ENCODE results near the gene INPP5B. TPM values are rescaled to one million over a fixed set of nuclear protein-coding genes. Genes with fewer than 3 reads are reported as not detected.
A peak's percentile ranks its signal among the peaks of the same experiment; 100 is the strongest.
"Not testable (repeated sequence)": the region's sequence is repeated elsewhere in the genome, so short reads cannot be mapped to it uniquely, and the experiment has no call there.

Gene INPP5B
- total RNA-seq, 1 experiment from 2014 or later, result 10.5 TPM

GRCh38 chr1:37948166-37948565 lies 1.3 kb upstream of the INPP5B start:
- DNase-seq (ENCODE audit: low read depth), result no peak

GRCh38 chr1:37947364-37947763 lies 511 bp upstream of the INPP5B start:
- DNase-seq (ENCODE audit: low read depth), result no peak

DNA sequence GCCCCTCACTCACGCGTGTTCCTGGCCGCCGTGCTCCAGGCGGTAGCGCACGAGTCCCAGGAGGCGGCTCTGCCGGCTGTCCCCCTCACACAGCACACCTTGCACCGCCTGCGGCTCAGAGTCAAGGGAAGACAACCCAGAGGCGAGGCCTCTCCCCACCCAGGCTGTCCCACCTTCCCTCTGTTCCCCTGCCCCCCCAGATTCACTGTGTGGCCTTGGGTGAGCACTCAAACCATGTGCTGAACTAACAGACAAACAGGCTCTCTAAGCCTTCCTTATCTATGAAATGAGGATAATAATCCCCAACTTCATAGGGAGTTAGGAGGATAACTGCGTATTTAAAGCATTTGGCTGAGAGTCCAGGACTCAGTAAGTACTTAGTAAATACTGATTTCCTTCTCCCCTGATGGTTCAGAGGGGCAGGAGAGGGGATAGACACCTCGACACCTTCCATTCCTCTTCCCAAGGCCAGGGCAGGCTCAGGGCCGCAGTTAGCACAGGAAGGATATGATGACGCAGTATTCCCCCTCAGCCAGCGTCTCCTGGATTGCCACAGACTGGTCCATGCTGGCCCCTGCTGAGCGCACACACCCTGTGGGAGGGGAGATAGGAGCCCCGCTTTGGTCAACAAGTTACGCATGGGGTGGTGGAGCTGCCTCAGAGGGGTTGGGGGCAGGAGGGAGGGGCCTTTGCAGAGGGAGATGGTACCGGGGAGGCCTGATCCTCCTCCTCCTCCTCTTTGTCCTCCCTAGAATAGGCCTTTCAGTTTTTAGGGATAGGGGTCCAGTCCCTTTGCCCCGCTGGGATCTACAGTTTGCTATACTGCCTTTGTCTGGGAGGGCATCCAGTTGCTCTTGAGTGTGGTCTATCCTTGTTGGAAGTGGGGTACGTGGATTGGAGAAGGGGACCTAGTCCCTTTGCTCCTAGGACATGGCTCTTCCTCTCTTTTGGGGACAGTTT lies 830 bp downstream of the INPP5B start:
- peak; percentile 69 for DNase-seq (ENCODE audit: low read depth)

DNA sequence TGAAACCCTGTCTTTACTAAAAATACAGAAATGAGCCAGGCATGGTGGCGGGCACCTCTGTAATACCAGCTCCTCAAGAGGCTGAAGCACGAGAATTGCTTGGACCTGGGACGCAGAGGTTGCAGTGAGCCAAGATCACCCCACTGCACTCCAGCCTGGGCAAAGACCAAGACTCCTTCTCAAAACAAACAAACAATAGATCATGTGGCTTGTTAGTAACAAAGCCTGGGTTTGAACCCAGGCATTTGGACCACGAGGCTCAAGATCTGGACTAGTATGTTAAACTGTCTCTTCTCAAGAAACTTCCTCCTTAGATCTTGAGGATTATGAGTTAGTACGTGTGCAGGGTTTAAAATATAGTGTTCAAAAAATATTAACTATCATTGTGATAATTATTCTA lies 1.6 kb downstream of the INPP5B start:
- DNase-seq (ENCODE audit: low read depth), result no peak

DNA sequence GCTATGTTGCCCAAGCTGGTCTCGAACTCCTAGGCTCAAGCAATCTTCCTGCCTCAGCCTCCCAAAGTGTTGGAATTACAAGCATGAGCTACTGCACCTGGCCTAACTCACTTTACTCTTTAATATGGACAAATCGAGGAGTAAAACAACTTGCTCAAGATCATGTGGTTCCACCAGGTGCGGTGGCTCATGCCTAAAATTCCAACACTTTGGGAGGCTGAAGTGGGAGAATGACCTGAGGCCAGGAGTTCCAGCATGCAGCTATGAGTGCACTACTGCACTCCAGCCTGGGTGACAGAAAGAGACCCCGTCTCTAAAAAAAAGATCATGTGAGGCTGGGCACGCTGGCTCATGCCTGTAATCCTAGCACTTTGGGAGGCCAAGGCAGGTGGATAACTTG lies 2.0 kb downstream of the INPP5B start:
- no peak for DNase-seq (ENCODE audit: low read depth)

GRCh38 chr1:37944086-37944763 lies 2.6 kb downstream of the INPP5B start:
- no peak for DNase-seq (ENCODE audit: low read depth)

GRCh38 chr1:37940299-37940947 lies 6.4 kb downstream of the INPP5B start:
- no peak for DNase-seq (ENCODE audit: low read depth)

DNA sequence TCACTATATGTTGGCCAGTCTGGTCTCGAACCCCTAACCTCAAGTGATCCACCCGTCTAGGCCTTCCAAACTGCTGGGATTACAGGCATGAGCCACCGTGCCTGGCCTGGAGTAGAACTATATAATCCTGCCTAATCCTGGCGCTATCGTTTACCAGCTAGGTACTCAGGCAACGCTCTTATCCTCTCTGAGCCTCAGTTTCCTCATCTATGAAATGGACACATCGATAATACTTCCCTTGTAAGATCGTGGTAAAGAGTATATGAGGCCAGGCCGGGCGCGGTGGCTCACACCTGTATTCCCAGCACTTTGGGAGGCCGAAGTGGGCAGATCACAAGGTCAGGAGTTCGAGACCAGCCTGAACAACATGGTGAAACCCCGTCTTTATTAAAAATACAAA lies 10.1 kb downstream of the INPP5B start:
- not testable (repeated sequence) for DNase-seq (ENCODE audit: low read depth)

DNA sequence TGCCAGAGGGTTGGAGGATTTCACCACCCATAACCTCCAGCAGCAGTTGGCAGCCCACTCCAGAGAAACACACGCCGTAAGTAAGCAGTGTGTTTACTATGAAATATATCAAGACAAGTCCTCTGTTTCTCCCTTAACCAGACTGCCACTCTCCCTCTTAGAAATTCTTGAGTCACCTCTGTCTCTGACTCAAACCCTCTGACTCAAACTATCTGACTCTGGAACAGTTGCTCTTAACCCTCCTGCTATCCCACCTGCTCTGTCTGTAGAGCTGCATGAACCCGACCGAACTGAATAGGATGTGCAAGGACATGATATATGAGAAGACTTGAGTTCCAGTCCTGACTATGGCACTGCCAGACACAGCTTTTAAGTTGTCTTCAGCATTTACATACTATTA lies 14.1 kb downstream of the INPP5B start:
- DNase-seq (ENCODE audit: low read depth), result peak; percentile 68

DNA sequence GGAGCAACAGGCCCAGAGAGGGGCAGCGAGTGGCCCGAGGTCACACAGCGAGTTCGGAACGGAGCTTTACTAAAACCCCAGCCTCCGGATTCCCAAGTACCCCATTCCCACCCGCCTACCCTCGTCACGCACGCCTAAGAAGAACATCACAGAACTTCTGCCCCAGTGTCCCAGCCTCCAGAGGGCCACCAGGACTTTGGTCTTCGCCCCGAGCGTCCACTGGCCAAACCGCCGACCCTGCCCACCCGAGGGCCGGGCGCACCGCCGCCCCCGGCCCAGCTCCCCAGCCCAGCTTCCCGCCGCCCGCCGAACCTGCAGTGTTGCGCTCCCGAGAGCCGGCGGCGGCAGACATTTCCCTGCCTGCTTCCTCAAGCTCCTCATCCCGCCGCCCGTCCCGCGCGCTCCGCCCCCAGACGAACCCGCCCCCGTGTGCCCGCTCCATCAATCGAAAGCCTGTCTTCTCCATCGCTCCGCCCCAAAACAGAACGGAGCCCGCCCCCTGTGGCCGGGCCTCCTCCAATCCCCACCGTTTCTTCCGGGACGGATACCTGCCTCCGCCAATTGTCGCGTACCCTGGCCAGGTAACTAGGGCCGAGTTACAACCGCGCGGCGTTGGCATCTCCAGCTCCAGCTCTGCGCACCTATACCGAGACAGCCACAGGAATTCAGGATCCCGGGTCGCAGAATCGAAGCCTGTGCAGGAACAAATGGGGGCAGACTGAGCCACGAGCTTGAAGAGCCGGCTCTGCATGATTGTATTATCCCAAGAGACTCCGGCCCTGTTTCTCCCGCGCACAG lies 15.3 kb downstream of the INPP5B start:
- DNase-seq (ENCODE audit: low read depth), result peak; percentile 99

DNA sequence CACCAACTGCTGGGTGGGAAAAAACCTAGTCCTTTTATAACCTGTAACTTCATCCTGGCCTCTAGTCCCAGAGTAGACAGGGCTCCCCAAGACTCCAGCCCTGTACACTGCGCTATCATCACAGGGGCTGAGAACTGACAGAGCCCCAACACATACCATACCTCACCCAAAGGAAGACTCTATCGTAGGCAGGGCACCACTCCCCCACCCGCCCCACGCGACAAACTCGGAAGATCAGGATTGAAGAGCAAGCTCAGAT lies 15.8 kb downstream of the INPP5B start:
- no peak for DNase-seq (ENCODE audit: low read depth)

DNA sequence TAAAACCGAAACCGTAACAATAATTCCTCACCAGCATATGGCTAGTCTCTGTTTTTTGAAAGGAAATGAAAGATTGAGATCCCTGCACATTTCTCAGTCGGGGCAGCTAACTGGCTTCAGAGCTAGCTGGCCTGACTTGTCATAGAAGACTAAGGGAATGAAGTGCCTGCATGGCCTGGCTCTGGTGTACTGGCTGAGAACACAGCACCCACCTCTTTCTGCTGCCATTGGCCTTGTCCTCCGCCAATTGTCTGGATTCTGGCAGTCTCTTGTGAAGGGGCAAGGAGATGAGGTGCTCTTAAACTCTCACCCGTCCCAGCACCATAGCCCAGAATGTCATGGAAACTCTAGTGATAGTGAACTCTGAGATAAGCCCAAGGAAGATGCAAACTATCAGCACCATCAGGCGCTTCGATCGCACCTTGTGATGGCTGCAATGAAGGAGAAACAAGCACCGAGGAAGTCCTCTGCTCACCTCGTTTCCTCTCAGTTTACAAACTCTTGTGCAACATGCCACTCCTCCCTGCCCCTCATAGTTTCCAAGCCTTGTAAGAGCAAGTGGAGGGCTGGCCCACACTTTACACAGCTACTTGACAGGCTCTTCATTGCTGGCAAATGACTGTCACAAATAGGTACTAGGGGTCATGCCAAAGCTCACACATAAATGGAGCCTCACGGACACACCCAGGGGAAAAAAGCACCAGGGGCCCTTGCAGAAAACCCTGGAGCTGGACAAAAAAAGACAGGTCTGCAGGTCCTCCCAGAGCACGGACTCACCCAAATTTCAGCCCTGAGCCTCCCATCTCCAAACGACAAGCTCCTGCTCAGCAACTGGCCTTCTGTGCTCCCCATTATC lies 16.4 kb downstream of the INPP5B start:
- DNase-seq (ENCODE audit: low read depth), result no peak

DNA sequence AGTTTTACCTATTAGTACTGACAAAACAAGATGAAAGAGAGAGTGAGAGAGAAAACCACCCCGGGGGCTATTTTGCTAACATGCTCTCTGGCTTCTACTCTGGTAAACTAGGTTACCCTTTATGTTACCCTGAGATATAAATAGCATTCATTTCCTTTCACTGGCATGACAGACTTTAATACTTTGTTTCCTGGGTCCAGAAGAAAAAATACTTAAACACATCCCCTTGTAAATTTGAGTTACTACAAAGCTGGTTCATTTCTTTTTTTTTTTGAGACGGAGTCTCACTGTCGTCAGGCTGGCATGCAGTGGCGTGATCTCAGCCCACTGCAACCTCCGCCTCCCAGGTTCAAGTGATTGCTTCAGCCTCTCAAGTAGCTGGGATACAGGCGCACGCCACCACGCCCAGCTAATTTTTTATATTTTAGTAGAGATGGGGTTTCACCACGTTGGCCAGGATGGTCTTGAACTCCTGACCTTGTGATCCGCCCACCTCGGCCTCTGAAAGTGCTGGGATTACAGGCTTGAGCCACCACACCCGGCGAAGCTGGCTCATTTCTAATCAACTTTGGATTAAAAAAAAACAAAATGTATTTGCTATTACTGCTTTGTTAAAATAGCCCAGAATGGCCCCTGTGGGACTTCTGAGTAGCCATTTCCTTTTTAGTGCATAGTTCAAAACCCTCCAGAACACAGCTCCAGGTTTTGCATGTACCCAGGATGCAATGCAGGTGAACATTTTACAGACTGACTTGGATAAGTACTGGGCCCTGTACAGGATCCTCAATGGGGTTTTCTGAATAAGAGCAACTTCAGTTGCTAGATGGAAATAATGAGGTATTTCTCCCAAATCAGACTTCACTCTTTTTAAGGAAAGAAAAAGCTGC lies 20.6 kb downstream of the INPP5B start:
- no peak for DNase-seq (ENCODE audit: low read depth)

- no peak for DNase-seq (ENCODE audit: low read depth)
Measured at GRCh38 chr1:37925316-37925715, 21.5 kb downstream of the INPP5B start.

DNA sequence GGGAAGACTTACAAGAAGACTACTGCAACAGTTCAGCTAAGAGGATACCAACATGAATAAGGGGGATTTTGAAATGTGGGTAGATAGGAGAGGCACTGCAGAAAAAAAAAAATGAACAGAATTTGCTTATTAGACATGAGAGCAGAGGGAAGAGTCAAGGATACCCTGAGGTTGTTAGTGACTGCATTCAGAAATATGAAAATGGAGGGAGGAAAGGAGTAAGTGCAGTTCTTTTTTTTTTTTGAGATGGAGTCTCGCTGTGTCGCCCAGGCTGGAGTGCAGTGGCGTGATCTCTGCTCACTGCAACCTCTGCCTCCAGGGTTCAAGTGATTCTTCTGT lies 23.3 kb downstream of the INPP5B start:
- DNase-seq (ENCODE audit: low read depth), result no peak

GRCh38 chr1:37922767-37923550 lies 23.9 kb downstream of the INPP5B start:
- DNase-seq (ENCODE audit: low read depth), result no peak

GRCh38 chr1:37919277-37919676 lies 27.6 kb downstream of the INPP5B start:
- no peak for DNase-seq (ENCODE audit: low read depth)

- DNase-seq (ENCODE audit: low read depth), result no peak
Measured at GRCh38 chr1:37915476-37916093, 31.3 kb downstream of the INPP5B start.

Measured in Daoy (cell line).